H9 (cell line): ENCODE measurements around the gene P2RX6. TPM values are rescaled to one million over a fixed set of nuclear protein-coding genes. Genes with fewer than 3 reads are reported as not detected.

Experiments
- DNase-seq: peaks from one replicate; pipeline ENCODE4 v3.0.0-alpha.2; 2017
- H2AFZ ChIP-seq: one replicate; pipeline ENCODE4 v1.6.1; 2013; ENCODE audit warnings: mild to moderate bottlenecking, low read length, control low read depth, moderate library complexity
- H2AK5ac ChIP-seq: 2 replicates; pipeline ENCODE4 v1.6.1; 2013; ENCODE audit warnings: low read length, control low read depth, mixed read lengths; ENCODE audit not compliant: insufficient read length
- H2BK120ac ChIP-seq: one replicate; pipeline ENCODE4 v1.6.1; 2013; ENCODE audit warnings: low read depth, mild to moderate bottlenecking, low read length, control low read depth, inconsistent platforms; ENCODE audit not compliant: poor library complexity, severe bottlenecking
- H2BK12ac ChIP-seq: 2 replicates; pipeline ENCODE4 v1.6.1; 2013; ENCODE audit warnings: low read length, control low read depth, mixed read lengths, low read depth; ENCODE audit not compliant: insufficient read length
- H2BK15ac ChIP-seq: 2 replicates; pipeline ENCODE4 v1.6.1; 2013; ENCODE audit warnings: low read depth, low read length, control low read depth
- H2BK20ac ChIP-seq: one replicate; pipeline ENCODE4 v1.6.1; 2013; ENCODE audit warnings: low read depth, mild to moderate bottlenecking, low read length, control low read depth, inconsistent platforms; ENCODE audit not compliant: poor library complexity, severe bottlenecking
- H2BK5ac ChIP-seq: 2 replicates; pipeline ENCODE4 v1.6.1; 2013; ENCODE audit warnings: low read length, control low read depth, mixed read lengths; ENCODE audit not compliant: insufficient read length
- H3K14ac ChIP-seq: 2 replicates; pipeline ENCODE4 v1.6.1; 2013; ENCODE audit warnings: low read length, control low read depth; ENCODE audit not compliant: insufficient read depth
- H3K18ac ChIP-seq: 2 replicates; pipeline ENCODE4 v1.6.1; 2013; ENCODE audit warnings: low read depth, mild to moderate bottlenecking, mixed read lengths, low read length, control low read depth; ENCODE audit not compliant: insufficient read length
- H3K23ac ChIP-seq: 2 replicates; pipeline ENCODE4 v1.6.1; 2013; ENCODE audit warnings: low read length, control low read depth, mixed read lengths, low read depth; ENCODE audit not compliant: insufficient read length
- H3K23me2 ChIP-seq: 2 replicates; pipeline ENCODE4 v1.6.1; 2013; ENCODE audit warnings: low read depth, mild to moderate bottlenecking, mixed read lengths, low read length, control low read depth; ENCODE audit not compliant: insufficient read length, poor library complexity, severe bottlenecking
- H3K27ac ChIP-seq: 2 replicates; pipeline ENCODE4 v1.5.1; 2013; ENCODE audit warnings: low read length, control low read depth, mixed read lengths, low read depth; ENCODE audit not compliant: insufficient read length
- H3K27me3 ChIP-seq: 2 replicates; pipeline ENCODE4 v1.6.1; 2013; ENCODE audit warnings: low read length, control low read depth, inconsistent platforms; ENCODE audit not compliant: insufficient read depth
- H3K4ac ChIP-seq: 2 replicates; pipeline ENCODE4 v1.6.1; 2013; ENCODE audit warnings: low read depth, mild to moderate bottlenecking, control low read depth, inconsistent platforms, low read length, moderate library complexity
- H3K4me1 ChIP-seq: 2 replicates; pipeline ENCODE4 v1.6.1; 2013; ENCODE audit warnings: low read length, control low read depth, inconsistent platforms; ENCODE audit not compliant: insufficient read depth
- H3K4me2 ChIP-seq: 2 replicates; pipeline ENCODE4 v1.6.1; 2013; ENCODE audit warnings: low read length, control low read depth, mixed read lengths; ENCODE audit not compliant: insufficient read length, insufficient read depth
- H3K56ac ChIP-seq: 2 replicates; pipeline ENCODE4 v1.6.1; 2013; ENCODE audit warnings: low read depth, mild to moderate bottlenecking, mixed read lengths, low read length, control low read depth; ENCODE audit not compliant: insufficient read length
- H3K79me1 ChIP-seq: 2 replicates; pipeline ENCODE4 v1.6.1; 2013; ENCODE audit warnings: low read depth, mild to moderate bottlenecking, moderate library complexity, low read length, control low read depth, inconsistent platforms; ENCODE audit not compliant: insufficient read depth, poor library complexity, severe bottlenecking
- H3K79me2 ChIP-seq: 2 replicates; pipeline ENCODE4 v1.6.1; 2013; ENCODE audit warnings: low read length, control low read depth, inconsistent platforms; ENCODE audit not compliant: insufficient read depth
- H3K9ac ChIP-seq: 2 replicates; pipeline ENCODE4 v1.6.1; 2013; ENCODE audit warnings: low read length, control low read depth, mixed read lengths; ENCODE audit not compliant: insufficient read length; ENCODE audit errors: extremely low read depth
- H3K9me3 ChIP-seq: one replicate; pipeline ENCODE4 v1.6.1; 2013; ENCODE audit warnings: low read depth, low read length, inconsistent platforms; ENCODE audit not compliant: control insufficient read depth
- H3T11ph ChIP-seq: one replicate; pipeline ENCODE4 v1.6.1; 2013; ENCODE audit warnings: mild to moderate bottlenecking, low read length, control low read depth, inconsistent platforms
- H4K20me1 ChIP-seq: one replicate; pipeline ENCODE4 v1.6.1; 2013; ENCODE audit not compliant: control insufficient read depth, insufficient read length, insufficient read depth
- H4K5ac ChIP-seq: 2 replicates; pipeline ENCODE4 v1.6.1; 2013; ENCODE audit warnings: low read depth, mild to moderate bottlenecking, mixed read lengths, low read length, control low read depth; ENCODE audit not compliant: insufficient read length
- H4K8ac ChIP-seq: replicated peaks from 2 replicates; pipeline ENCODE4 v1.6.1; 2013; ENCODE audit warnings: low read length, control low read depth, mixed read lengths, low read depth; ENCODE audit not compliant: insufficient read length
- H4K91ac ChIP-seq: 2 replicates; pipeline ENCODE4 v1.6.1; 2013; ENCODE audit warnings: low read depth, mild to moderate bottlenecking, moderate library complexity, mixed read lengths, low read length, control low read depth; ENCODE audit not compliant: insufficient read length
- H3K27ac Mint-ChIP-seq, 3 experiments: 2 replicates in 2 of 3; 3 replicates in 1 of 3; pipeline ENCODE4 v1.8.0; 2020 to 2021; ENCODE audit warnings: mixed read lengths in 3 of 3, mild to moderate bottlenecking in 1 of 3, moderate library complexity in 1 of 3
- H3K27me3 Mint-ChIP-seq: 2 replicates; pipeline ENCODE4 v1.8.0; 2021; ENCODE audit warnings: low read depth, mild to moderate bottlenecking, moderate library complexity, mixed read lengths
- H3K36me3 Mint-ChIP-seq, 3 experiments: 2 replicates in 2 of 3; 3 replicates in 1 of 3; pipeline ENCODE4 v1.8.0; 2020 to 2021; ENCODE audit warnings: low read depth in 3 of 3, mixed read lengths in 3 of 3; ENCODE audit not compliant: insufficient read depth in 1 of 3
- H3K4me1 Mint-ChIP-seq, 2 experiments: 2 replicates each; pipeline ENCODE4 v1.8.0; 2020; ENCODE audit warnings: mixed read lengths in 2 of 2
- H3K4me3 Mint-ChIP-seq, 2 experiments: 2 replicates in 1 of 2; 3 replicates in 1 of 2; pipeline ENCODE4 v1.8.0; 2020 to 2021; ENCODE audit warnings: mild to moderate bottlenecking in 2 of 2, mixed read lengths in 2 of 2, moderate library complexity in 1 of 2
- H3K9me3 Mint-ChIP-seq, 2 experiments: 2 replicates in 1 of 2; 3 replicates in 1 of 2; pipeline ENCODE4 v1.8.0; 2020; ENCODE audit warnings: mild to moderate bottlenecking in 2 of 2, mixed read lengths in 2 of 2, moderate library complexity in 1 of 2
- CTCF ChIP-seq: fragments of 200-600 bp; sonication (generic); conservative IDR thresholded peaks from 3 replicates; pipeline ENCODE4 v1.8.0; 2021; ENCODE audit warnings: antibody characterized with exemption, mild to moderate bottlenecking
- WGBS: extraction: QIAGEN DNeasy Blood & Tissue Kit; methylation state at CpG from one replicate; pipeline ENCODE4 v1.1.7; 2013; ENCODE audit warnings: missing lambda C conversion rate, low lambda C conversion rate, mixed read lengths; ENCODE audit not compliant: insufficient read length; ENCODE audit errors: extremely low coverage; 5-methylcytosine and 5-hydroxymethylcytosine counted together
- total RNA-seq: library from RNA; stranded (reverse); gene quantifications from 2 replicates; pipeline ENCODE4 v1.2.1, GENCODE V29; 2021

The P2RX6 gene
- total RNA-seq, 1 experiment from 2014 or later: not detected

GRCh38 chr22:21013657-21014201 is 1.2 kb upstream of the P2RX6 start:
- peak overlapping the region; percentile 39 for H3K4me2 ChIP-seq
- H2BK12ac ChIP-seq: no peak overlapping the region
- Mint-ChIP-seq H3K9me3 (no peaks in the 10 kb centered on the region), H3K27ac (peak overlapping the region in 2 of 3 experiments; percentile 97; a peak in 4 of 7 replicates), H3K27me3 (peaks cover 52% of the 10 kb centered on the region), H3K36me3 (peaks cover 0 to 4% (median 0%) of the 10 kb centered on the region in 3 experiments; a peak in 1 of 7 replicates), H3K4me1 (peaks cover 33 to 54% of the 10 kb centered on the region in 2 experiments), H3K4me3 (peak overlapping the region; percentile 80 to 95)
- H3K27ac ChIP-seq: no peak overlapping the region
- H3K14ac ChIP-seq: 0 out of 2 replicates have a peak overlapping the region, but pooled peaks have one; percentile 20
- no CpG with 5 or more reads among the region's 24 CpGs for WGBS
- H2BK5ac ChIP-seq: no peak overlapping the region
- no peaks in the 10 kb centered on the region for H3K79me1 ChIP-seq
- H3K23me2 ChIP-seq: peaks cover 7% of the 10 kb centered on the region
- no peak overlapping the region for H3K56ac ChIP-seq
- peaks cover 3% of the 10 kb centered on the region; the same call in 1 of the 2 replicates for H3K4me1 ChIP-seq
- H2BK120ac ChIP-seq: no peak overlapping the region
- no peak overlapping the region for H2BK15ac ChIP-seq
- no peak overlapping the region for H2BK20ac ChIP-seq
- no peak overlapping the region for H3K4ac ChIP-seq
- no peak overlapping the region for H3K9ac ChIP-seq
- H4K5ac ChIP-seq: no peak overlapping the region
- H4K20me1 ChIP-seq: no peaks in the 10 kb centered on the region
- DNase-seq: no peak
- no peaks in the 10 kb centered on the region for H3K27me3 ChIP-seq
- H4K8ac ChIP-seq: no peak overlapping the region
- H3K23ac ChIP-seq: no peak overlapping the region
- H4K91ac ChIP-seq: no peak overlapping the region
- no peak overlapping the region for H3K18ac ChIP-seq
- no peak overlapping the region for H2AK5ac ChIP-seq
- H3K79me2 ChIP-seq: no peaks in the 10 kb centered on the region
- no peak for TF ChIP-seq CTCF
- H3T11ph ChIP-seq: no peak overlapping the region
- H2AFZ ChIP-seq: no peak overlapping the region
- H3K9me3 ChIP-seq: no peaks in the 10 kb centered on the region
